DMS153 treated with DMSO at 0.1 percent for 48 hours (cell line): ENCODE measurements around the gene CLK4.
A peak's percentile ranks its signal among the peaks of the same experiment; 100 is the strongest.

Experiments used
- DNase-seq: peaks from one replicate; lab custom pipeline; 2025; ENCODE audit not compliant: unreplicated experiment; lab: John Stamatoyannopoulos, UW

The CLK4 gene

DNA sequence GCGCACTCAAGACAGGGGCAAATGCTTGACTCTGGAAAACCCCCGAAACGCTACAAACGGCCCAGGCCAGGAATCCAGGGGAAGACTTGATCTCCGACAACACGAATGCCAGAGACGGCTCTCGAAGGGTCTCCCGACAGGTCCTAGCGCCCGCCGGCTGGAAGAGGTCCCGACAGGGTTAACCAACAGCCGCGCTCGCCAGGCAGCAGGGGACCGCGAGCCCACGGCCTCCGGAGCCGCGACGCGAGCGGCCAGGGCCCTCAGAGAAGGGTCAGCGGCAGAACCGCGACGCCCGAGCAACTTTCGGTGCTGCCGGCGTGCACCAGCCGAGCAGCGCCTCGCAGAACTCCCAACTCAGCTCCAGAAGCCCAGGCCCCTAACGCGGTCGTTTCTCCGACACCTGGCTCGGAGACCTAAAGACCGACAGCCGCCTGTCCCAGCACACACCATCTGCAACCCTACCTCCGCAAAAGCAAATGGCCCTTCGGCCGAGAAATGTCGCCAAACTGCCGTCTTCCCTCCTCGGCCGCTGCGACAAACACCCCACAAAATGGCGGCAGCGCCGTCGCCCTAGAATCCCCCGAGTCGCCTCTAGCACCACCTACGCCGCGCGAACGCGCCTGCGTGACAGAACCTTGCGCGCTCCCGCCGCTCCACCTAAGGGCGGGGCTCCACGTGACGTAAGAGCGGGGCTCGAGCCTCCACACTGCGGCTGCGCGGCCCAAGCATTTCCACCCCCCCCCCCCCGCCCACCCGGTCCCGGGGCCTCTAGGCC, at the start of gene CLK4:
TSS of gene CLK4 (minus strand) at position 567 of the 775 bp plus-strand sequence. CDS start 3,634 bp downstream, outside the sequence.
- DNase-seq, result peak; percentile 23

GRCh38 chr5:178675922-178676321, 49.1 kb upstream of the CLK4 start:
- DNase-seq, result no peak

DNA sequence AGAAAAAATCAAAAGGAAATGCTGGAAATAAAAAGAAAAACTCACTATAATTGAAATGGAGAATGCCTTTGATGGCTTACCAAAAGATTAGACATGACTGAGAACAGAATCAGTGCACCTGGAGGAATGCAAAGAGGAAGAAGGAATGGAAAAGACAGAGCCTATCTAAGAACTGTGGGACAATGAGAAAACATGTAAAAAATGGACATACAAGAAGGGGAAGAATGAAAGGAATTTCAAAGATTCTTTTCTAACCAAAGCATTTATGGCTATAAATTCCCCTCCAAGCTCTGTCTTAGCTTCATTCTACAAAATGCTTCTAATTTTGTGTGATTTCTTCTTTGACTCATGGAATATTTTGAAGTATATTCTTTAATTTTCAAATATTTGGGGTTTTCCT, 47.5 kb upstream of the CLK4 start:
- no peak for DNase-seq

- DNase-seq, result no peak
Observed at GRCh38 chr5:178673801-178674295, 47.0 kb upstream of the CLK4 start.

- no peak for DNase-seq
Observed at GRCh38 chr5:178672630-178673029, 45.8 kb upstream of the CLK4 start.

DNA sequence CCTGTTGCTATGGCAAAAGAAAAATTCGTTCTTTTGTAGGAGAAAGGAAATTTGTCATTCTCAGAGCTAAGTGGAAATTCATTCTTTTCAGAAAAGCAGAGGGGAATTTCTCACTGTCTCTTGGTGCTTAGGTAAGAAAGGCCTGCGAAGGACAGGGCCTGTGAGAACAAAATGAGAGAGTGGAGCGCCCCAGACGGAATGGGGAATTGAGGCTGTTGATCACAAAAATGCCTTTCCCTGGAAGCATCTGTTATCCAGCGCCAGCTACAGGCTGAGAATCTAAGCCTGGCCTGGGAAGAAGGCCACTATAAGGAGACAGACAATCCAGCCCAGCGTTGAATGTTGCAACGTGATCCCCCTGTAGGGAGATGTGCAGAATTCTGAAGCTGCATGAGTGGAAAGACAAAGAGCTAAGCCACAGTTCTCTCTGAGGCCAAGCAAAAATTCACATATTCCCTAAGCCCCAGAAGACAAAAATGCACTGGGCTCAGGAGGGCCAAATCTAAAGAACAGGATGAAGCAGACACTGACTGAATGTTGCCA, 44.8 kb upstream of the CLK4 start:
- no peak for DNase-seq

- no peak for DNase-seq
Observed at GRCh38 chr5:178670351-178670885, 43.6 kb upstream of the CLK4 start.

DNA sequence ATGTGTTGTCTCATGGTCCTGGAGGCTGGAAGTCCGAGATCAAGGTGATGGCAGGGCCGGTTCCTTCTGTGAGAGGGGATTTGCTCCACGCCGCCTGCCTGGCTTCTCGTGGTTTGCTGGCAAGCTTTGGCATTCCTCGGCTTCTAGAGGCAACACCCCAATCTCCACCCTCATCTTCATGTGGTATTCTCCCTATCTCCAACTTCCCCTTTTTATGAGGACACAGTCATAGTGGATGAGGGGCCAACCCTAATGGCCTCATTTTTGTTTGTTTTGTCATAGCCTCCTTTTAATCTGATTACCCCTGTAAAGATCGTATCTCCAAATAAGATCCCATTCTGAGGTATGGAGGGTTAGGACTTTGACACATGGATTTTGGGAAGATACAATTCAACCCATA, 41.7 kb upstream of the CLK4 start:
- no peak for DNase-seq

- DNase-seq, result no peak
Observed at GRCh38 chr5:178667688-178668087, 40.8 kb upstream of the CLK4 start.

DNA sequence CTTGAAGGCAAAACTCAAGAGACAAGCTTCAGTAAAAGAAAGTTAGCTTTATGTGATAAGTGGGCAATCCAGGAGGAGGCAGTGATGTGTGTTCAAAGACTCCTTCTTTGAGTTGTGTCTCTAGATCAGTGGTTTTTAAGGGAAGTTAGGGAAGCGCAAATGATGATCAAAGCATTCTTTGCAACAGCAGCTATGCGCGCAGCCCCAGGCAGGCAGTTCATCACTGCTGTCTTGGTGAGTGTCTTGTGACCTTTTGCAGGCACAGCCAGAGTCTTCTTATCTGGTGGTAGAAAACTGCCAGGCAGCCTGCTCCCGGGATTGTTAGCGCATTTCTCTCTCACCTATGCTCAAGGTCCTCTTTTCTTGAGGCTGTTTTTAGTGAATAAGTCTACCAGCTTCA, 40.3 kb upstream of the CLK4 start:
- no peak for DNase-seq

DNA sequence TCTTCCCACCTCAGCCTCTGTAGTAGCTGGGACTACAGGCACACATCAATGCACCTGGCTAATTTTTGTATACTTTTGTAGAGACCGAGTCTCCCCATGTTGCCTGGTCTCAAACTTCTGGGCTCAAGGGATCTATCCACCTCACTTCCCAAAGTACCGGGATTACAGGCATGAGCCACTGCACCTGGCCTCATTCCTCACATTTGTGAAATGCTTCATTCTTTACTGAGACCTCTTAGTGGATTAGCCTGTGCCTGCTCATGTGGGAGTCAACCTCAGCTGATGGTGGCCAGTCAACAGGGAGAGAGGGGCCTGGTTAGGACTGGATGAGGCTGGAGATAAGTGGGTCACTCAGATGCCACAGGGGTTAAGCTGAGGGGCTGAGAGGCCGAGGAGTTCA, 37.3 kb upstream of the CLK4 start:
- DNase-seq, result no peak

- DNase-seq, result no peak
Observed at GRCh38 chr5:178662541-178662860, 35.7 kb upstream of the CLK4 start.

GRCh38 chr5:178661836-178662540, 35.1 kb upstream of the CLK4 start:
- no peak for DNase-seq

DNA sequence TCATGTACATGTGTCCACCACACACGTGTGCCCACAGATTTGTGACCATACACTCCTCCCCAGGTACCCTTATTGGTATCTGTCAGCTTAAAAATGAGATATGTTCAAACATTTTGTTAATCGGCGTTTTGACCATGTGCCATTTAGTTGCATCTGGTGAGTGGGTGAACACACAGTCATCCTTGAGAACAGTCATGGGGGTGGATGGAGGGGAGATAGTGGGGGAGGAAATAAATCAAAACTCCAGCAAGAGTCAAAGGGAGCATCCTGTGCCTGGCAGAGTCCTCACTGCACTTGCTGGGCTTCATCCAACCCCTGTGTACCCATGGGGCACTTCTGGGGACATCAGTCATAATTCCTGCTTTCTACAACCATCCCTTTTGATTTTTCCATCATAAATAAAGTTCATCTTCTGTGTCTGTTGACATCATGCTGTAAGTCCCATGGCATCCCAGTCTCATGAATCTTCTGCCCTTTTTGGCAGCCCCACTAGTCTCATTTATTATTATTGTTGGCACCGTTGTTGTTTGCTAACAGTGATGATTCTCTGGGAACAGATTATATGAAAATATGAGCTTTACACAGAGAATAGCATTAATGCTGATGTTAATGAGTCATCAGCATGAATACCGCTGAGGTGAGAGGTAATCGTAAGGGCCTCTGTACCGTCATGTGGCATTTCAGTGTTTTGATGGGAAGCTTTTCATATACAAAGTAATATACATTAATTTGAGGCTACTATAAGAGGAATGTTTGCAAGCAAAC, 24.4 kb upstream of the CLK4 start:
- DNase-seq, result no peak

DNA sequence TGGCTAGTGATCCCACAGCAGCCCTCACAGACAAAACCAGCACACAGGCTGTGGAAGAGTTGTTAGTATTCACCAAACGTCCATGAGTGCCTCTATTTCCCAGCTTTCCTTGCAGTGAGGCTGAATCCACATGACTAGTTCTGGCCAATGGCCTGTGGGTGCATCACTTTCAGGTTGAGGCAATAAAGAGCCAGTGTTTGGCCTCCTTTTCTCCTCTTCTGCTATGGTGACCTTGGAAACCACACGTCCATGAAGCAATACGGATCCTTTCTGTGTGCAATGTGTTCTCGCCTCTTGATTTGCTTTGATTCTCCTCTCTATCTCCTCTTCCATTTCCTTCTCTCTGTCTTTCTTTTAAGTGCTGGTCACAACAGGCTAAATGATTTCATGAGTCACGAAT, 23.4 kb upstream of the CLK4 start:
- DNase-seq, result no peak

GRCh38 chr5:178649580-178649979, 22.7 kb upstream of the CLK4 start:
- no peak for DNase-seq

- no peak for DNase-seq
Observed at GRCh38 chr5:178644826-178645545, 18.1 kb upstream of the CLK4 start.

DNA sequence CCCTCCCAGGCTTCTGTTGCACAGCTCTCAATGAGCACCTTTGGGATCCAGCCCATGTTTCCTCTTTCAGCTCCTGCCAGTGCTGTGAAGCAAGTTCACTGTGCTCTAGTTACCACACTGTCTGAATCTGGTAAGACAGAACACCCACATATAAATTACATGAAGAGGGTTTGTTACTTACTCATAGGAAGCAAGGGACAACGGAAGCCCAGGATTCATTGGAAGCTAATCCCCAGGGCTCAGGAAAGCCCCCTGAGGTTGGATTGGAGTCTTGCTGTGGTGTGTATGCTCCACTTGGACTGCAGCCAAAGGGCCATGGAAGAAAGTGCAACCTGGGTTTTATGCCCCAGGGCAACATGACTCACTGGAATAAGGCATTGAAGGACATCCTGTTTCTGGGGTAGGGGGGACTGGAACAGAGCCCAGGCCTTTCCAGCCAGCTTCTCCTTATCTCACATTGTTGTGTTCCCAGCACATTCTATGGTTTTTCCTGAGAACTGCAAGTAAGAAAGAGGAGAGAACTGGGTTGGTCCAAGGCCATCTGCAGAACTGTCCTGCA, 15.6 kb upstream of the CLK4 start:
- DNase-seq, result no peak

DNA sequence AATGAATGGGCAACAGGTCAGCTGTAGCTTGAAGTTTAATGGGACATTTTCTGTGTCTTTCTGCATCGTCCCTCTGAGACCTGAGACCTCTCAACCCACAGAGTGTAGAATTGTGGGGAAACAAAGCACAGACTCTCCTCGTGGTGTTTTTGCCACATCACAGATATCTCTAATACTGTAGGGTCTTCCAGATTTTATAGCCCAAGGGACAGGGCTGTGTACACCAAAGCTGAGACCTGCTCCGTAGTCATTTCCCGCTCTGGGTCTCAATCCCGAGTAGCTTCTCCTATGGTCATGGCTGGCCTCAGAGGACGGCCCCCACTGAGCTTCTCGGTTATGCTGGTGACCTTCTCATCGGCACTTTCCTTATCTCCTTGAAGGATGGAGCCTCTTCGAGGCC, 14.9 kb upstream of the CLK4 start:
- DNase-seq, result no peak

DNA sequence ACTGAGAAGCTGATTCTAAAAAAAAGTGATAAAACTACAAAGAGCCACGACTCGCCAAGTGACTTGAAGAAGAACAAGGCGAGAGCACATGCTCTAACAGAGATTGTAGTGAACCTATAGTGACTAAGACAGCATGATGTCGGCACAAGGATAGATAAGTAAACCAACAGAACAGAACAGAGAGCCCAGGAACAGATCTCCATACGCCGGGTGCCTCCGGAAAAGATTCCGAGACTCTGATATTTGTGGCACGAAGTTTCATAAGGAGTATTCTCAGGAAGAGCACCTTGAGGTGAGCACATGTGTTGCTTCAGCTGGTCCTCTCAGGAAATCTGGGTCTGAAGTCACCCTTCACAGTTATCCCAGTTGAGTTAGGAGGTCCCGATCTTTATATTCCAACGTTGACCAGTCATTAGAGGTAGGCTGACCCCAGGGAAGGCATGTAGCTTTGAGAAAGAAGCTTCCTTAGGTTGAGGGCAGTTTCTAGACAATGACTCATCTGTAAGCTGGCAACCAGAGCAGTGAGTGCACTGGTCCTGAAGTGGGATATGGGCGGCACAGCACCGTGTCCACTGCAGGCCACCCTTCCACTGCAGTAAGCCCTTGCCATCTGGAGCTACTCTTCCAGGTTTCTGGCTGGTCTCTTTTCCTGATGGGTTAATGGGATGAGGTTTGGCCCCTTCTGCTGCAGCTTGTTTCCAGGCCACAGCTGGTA, 13.6 kb upstream of the CLK4 start:
- no peak for DNase-seq
